ENCODE results near the gene RNF220. TPM values are rescaled to one million over a fixed set of nuclear protein-coding genes. Genes with fewer than 3 reads are reported as not detected.

Gene RNF220
- total and polyA plus RNA-seq, 2 experiments from 2014 or later = 77.2 to 117 TPM

DNA sequence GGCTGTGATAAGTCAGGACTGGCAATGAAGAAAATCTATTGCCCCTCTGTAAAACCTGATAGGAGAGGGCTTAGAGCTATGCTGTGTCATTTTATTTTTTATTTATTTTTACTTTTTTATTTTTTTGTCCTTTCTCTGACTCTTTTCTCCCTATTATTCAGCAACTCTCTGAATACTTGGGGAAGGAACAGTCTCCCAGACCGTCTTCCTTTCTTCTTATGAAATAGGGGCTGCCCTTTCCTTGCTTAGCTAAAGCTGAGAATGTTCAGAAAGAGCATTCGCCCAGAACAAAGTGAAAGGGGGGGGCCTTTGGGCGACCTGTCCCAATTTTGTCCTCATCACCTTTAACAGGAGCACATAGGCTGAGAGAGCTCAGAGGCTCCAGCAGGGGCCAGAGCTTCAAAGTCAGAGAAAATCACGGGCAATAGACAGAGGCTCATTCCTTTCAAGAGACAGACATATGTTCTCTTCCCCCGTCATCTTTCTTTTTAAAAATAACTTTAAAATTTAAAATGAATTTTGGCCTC, 80.9 kb downstream of the RNF220 start:
- no peaks in the 10 kb centered on the region for H3K9me2 ChIP-seq (replicated peaks; ENCODE audit: insufficient read depth)
- H3K36me3 ChIP-seq (replicated peaks; ENCODE audit: insufficient read depth, low read depth) = no peaks in the 10 kb centered on the region
- H2AFZ ChIP-seq = no peak overlapping the region
- H3K9me3 ChIP-seq (ENCODE audit: low read depth) = no peaks in the 10 kb centered on the region
- WGBS (ENCODE audit: low lambda C conversion rate, missing lambda C conversion rate) = 62% methylated on average over 5 of the region's 5 CpGs
- no peak for DNase-seq (ENCODE audit: low spot score)
- H3K4me3 ChIP-seq = no peak overlapping the region
- H3K4me1 ChIP-seq (ENCODE audit: insufficient read depth) = no peaks in the 10 kb centered on the region
- H3K27ac ChIP-seq = peak overlapping the region; percentile 16
- H3K79me2 ChIP-seq = no peaks in the 10 kb centered on the region
- no peaks in the 10 kb centered on the region for H3K27me3 ChIP-seq
- no peak for TF ChIP-seq CTCF (IDR thresholded peaks at IDR 0.05; ENCODE audit: poor library complexity)
- no peak for TF ChIP-seq EZH2phosphoT487 (IDR thresholded peaks at IDR 0.05; ENCODE audit: low read depth, severe bottlenecking, unreplicated experiment)
- TF ChIP-seq EZH2 (IDR thresholded peaks at IDR 0.05; ENCODE audit: borderline replicate concordance) = no peak
- H4K20me1 ChIP-seq (ENCODE audit: insufficient read depth, poor library complexity, severe bottlenecking) = no peaks in the 10 kb centered on the region
- H3K4me2 ChIP-seq = no peak overlapping the region

DNA sequence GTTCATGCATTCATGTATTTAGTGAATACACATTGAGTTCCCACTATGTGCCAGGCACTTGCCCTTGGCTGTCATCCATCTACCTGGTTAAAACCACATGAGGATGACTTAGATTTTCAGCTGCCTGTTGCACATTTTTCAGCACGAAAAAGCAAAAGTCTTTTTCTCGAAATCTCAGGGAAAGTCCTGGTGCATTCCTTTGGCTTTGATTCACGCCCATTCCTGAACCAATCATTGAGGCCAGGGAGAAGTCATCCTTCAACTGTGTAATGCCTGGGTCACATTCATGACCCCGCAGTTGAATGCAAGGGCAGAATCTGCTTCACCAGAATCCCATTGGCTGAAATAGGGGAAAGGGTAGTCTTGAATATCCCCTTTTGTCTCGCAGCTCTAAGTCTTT, 84.4 kb downstream of the RNF220 start:
- Histone ChIP-seq H3K36me3 (replicated peaks; ENCODE audit: insufficient read depth, low read depth) (no peaks in the 10 kb centered on the region), H2AFZ (no peak overlapping the region), H3K9me2 (replicated peaks; ENCODE audit: insufficient read depth) (no peaks in the 10 kb centered on the region), H4K20me1 (ENCODE audit: insufficient read depth, poor library complexity, severe bottlenecking) (no peaks in the 10 kb centered on the region), H3K4me1 (ENCODE audit: insufficient read depth) (no peaks in the 10 kb centered on the region), H3K79me2 (no peaks in the 10 kb centered on the region), H3K27ac (no peak overlapping the region), H3K4me3 (no peak overlapping the region), H3K27me3 (no peaks in the 10 kb centered on the region), H3K4me2 (no peak overlapping the region), H3K9me3 (ENCODE audit: low read depth) (no peaks in the 10 kb centered on the region)
- DNase-seq (ENCODE audit: low spot score) = no peak
- TF ChIP-seq EZH2 (IDR thresholded peaks at IDR 0.05; ENCODE audit: borderline replicate concordance) (no peak), CTCF (IDR thresholded peaks at IDR 0.05; ENCODE audit: poor library complexity) (no peak), EZH2phosphoT487 (IDR thresholded peaks at IDR 0.05; ENCODE audit: low read depth, severe bottlenecking, unreplicated experiment) (no peak)
- WGBS (ENCODE audit: low lambda C conversion rate, missing lambda C conversion rate) = 92% methylated on average over 5 of the region's 5 CpGs

DNA sequence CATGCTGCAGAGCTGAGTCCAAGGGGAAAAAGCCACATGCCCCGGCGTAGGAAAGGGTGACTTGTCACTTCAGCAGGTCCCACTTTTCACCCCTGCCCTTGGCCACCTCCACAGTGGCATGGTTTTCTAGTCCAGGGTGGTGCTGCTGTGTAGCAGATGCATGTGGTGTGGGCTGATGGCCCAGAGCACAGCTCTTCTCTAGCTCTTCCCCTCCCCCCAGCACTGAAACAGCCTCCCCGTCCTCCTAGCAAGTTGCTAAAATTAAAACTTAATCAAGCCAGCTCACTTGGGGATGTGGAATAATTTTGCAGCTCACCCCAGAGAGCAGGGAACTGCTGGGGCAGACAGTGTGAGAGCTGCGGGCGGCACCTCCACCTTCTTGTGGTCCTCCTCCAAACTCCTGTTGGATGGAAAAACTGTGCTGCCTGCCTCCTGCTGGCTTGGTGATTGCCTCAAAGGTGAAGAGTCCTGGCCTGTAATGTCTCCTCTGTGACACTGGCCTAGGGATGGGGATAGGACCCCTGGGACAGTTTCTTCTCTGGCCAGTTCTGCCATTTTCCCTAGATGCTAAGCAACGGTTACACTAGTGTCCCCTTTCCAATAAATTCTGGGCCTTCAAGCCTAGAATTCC, 91.6 kb downstream of the RNF220 start:
- TF ChIP-seq EZH2phosphoT487 (IDR thresholded peaks at IDR 0.05; ENCODE audit: low read depth, severe bottlenecking, unreplicated experiment) (no peak), CTCF (IDR thresholded peaks at IDR 0.05; ENCODE audit: poor library complexity) (no peak), EZH2 (IDR thresholded peaks at IDR 0.05; ENCODE audit: borderline replicate concordance) (no peak)
- peaks cover 5% of the 10 kb centered on the region for H3K4me1 ChIP-seq (ENCODE audit: insufficient read depth)
- no peaks in the 10 kb centered on the region for H3K36me3 ChIP-seq (replicated peaks; ENCODE audit: insufficient read depth, low read depth)
- H2AFZ ChIP-seq = no peak overlapping the region
- no peaks in the 10 kb centered on the region for H4K20me1 ChIP-seq (ENCODE audit: insufficient read depth, poor library complexity, severe bottlenecking)
- no peaks in the 10 kb centered on the region for H3K9me3 ChIP-seq (ENCODE audit: low read depth)
- no peak overlapping the region for H3K4me3 ChIP-seq
- no peaks in the 10 kb centered on the region for H3K9me2 ChIP-seq (replicated peaks; ENCODE audit: insufficient read depth)
- no peak overlapping the region for H3K27ac ChIP-seq
- 89% methylated on average over 6 of the region's 6 CpGs for WGBS (ENCODE audit: low lambda C conversion rate, missing lambda C conversion rate)
- H3K4me2 ChIP-seq = no peak overlapping the region
- no peak for DNase-seq (ENCODE audit: low spot score)
- H3K27me3 ChIP-seq = peaks cover 50% of the 10 kb centered on the region
- H3K79me2 ChIP-seq = no peaks in the 10 kb centered on the region
